NB4 (cell line): ENCODE results near the gene LTF.
A peak's percentile ranks its signal among the peaks of the same experiment; 100 is the strongest.
"Not testable (repeated sequence)": the region's sequence is repeated elsewhere in the genome, so short reads cannot be mapped to it uniquely, and the experiment has no call there.

Experiments used
- DNase-seq: peaks from one replicate; pipeline ENCODE4 v3.0.0; 2010; ENCODE audit warnings: low read depth
- H3K4me3 ChIP-seq: one replicate; pipeline ENCODE4 v1.5.1; 2011; ENCODE audit warnings: mild to moderate bottlenecking, low read depth, low read length, moderate library complexity
- CTCF ChIP-seq: IDR thresholded peaks from one replicate; pipeline ENCODE4 v1.5.1; 2012; ENCODE audit warnings: low read depth, low read length
- MAX ChIP-seq: IDR thresholded peaks from 2 replicates; pipeline ENCODE4 v1.6.1; 2011; ENCODE audit warnings: low read depth, low read length
- MYC ChIP-seq: IDR thresholded peaks from 2 replicates; pipeline ENCODE4 v1.6.1; 2011; ENCODE audit warnings: low read depth, low read length
- POLR2A ChIP-seq: IDR thresholded peaks from 2 replicates; pipeline ENCODE4 v1.6.1; 2011; ENCODE audit warnings: mild to moderate bottlenecking; ENCODE audit not compliant: insufficient read length; ENCODE audit errors: extremely low read depth

The LTF gene

GRCh38 chr3:46393011-46393410, 71.7 kb downstream of the LTF start:
- DNase-seq: no peak
- no peak overlapping the region for H3K4me3 ChIP-seq
- no peak for TF ChIP-seq CTCF
- no peak for TF ChIP-seq POLR2A
- TF ChIP-seq MAX: no peak
- TF ChIP-seq MYC: no peak

GRCh38 chr3:46391526-46391925, 73.2 kb downstream of the LTF start:
- not testable (repeated sequence) for DNase-seq, H3K4me3 ChIP-seq

GRCh38 chr3:46389306-46389705, 75.4 kb downstream of the LTF start:
- TF ChIP-seq CTCF (no peak), POLR2A (no peak), MAX (no peak), MYC (no peak)
- DNase-seq: no peak
- no peak overlapping the region for H3K4me3 ChIP-seq

- DNase-seq, H3K4me3 ChIP-seq: not testable (repeated sequence)
Measured at GRCh38 chr3:46388847-46389246, 75.9 kb downstream of the LTF start.

- peak; percentile 78 for DNase-seq
- TF ChIP-seq MYC (no peak), MAX (no peak), POLR2A (no peak), CTCF (no peak)
- H3K4me3 ChIP-seq: no peak overlapping the region
Measured at GRCh38 chr3:46386205-46386604, 78.5 kb downstream of the LTF start.
